Activated CD4-positive, alpha-beta T cell treated with anti-CD3 and anti-CD28 coated beads, Interleukin-2, amount 50 U/mL, for 24 hours (primary cell): Measurements from ENCODE around the gene PORCN.

ENCODE experiments used
- DNase-seq, 2 donors: peaks; one replicate each; pipeline ENCODE4 v3.0.0-alpha.2; 2020; ENCODE audit warnings: low read depth in 1 of 2, low spot score in 1 of 2

Gene PORCN

DNA sequence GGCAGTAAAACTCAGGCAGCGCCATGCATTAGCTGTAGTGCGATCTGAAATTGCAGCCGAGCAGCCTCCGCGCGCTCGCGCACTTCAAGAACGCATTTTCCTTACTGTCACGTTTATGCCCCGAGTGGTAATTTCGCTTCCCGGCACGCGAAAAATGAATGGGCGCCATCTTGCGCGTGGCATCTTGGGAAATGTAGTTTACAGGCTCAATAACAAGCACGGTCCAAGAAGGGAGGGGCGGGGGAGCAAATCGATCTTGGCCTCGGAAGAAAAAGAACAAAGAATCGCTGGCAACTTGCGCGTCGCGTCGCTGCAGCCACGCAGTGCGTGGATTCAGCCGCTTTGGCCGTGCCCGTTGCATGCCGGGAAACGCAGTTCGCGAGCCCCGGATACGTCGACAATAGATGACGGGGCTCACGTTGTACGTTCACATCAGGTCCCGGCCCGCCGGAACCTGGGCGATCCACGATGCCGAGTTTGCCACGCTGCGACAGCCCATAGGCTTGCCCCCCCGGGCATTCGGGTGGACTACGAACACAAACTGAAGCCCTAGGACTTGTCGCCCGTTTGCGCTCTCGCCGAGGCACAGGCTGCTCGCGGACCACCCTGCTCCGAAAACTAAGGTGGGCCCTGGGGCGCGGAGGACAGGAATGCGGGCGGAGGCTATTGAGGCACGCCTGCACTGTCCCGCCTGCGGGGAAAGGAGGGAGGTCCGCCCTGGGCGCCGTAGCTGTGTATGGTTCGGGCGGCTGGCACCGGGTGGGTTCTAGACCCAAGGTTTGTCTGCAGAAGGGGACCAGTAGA lies 32.8 kb upstream of the PORCN start, which contains the start of gene FTSJ1:
TSS of gene FTSJ1 (plus strand) at position 426 of the 804 bp plus-strand sequence. CDS start 1,849 bp downstream, outside the sequence.
- DNase-seq: peak; percentile 56 to 85

DNA sequence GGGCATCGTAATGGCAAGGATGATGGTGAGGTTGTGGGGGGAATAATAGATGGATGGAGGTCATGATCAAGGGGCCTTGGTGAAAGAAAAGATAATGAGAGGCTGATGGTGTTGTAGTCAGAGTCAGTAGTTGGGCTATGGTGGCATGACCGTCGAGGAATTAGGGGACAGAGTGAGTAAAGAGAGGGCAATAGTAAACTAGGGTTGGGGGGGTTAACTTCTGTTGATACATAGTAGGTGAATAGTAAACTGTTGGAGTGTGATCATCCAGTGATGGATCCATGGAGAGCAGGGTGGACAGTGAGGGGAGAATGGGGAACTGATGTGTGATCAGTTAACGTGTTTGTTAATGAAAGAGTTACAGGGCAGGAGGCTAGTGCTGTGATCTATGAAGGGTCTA lies 31.9 kb upstream of the PORCN start:
- DNase-seq: no peak

DNA sequence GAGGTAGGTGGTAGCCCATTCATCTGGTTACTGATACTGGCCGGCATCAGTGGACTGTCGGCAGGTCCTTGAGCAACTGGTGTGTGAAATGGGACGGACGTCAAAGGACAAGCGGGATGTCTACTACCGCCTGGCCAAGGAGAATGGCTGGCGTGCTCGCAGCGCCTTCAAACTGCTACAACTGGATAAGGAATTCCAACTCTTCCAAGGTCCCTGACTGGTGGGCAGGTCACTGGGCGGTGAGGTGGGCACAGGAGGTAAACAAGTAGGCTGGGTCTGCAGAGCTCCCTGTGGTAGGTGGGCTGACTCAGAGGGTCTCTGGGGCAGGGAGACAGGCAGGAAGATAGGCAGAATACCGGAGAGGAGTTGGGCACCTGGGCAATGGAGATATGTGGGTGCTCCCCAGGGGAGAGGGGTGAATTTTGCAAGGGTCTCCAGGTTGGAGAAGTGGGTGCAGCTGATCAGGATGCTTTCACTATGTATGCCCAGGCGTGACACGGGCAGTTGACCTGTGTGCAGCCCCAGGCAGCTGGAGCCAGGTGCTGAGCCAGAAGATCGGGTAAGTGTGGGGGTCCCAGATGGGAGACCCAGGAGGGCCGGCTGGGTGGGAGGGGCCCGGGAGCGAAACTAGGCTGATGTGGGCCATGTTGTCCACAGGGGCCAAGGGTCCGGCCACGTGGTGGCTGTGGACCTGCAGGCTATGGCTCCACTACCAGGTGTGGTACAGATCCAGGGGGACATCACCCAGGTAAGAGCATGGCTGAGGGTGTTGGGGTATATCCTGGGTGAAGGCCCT lies 30.6 kb upstream of the PORCN start:
- DNase-seq: no peak

DNA sequence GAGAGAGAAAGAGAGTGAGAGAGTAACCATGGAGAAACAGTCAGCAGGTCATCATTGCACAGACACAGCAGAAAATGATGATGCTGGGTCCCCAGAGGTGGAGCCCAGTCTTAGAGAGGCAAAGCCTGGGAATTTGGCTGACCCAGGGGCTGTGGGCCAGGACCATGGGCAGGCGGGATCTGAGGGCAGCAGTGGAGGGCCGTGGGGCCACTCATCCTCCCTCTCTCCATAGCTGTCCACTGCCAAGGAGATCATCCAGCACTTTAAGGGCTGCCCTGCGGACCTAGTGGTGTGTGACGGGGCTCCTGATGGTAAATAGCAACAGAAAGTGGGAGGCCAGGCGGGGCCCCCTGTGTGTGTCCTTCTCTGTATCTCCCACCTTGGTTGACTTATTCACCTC lies 30.0 kb upstream of the PORCN start:
- DNase-seq: no peak

DNA sequence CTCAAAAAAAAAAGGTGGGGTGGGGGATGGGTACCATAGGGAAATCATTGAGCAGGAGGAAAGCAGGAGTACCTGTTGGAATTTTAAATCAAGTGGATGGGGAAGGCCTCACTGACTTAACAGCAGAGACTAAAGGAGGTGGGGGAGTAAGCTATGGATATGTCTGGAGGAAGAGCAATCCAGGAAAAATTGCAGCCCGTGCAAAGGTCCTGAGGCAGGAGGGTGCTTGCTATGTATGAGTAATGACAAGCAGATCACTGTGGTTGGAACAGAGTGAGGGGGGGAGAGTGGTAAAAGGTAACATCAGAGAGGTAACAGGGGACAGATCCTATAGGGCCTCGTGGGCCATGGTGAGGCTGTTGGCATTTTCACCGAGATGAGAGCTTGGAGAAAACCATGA lies 28.6 kb upstream of the PORCN start:
- DNase-seq: no peak

DNA sequence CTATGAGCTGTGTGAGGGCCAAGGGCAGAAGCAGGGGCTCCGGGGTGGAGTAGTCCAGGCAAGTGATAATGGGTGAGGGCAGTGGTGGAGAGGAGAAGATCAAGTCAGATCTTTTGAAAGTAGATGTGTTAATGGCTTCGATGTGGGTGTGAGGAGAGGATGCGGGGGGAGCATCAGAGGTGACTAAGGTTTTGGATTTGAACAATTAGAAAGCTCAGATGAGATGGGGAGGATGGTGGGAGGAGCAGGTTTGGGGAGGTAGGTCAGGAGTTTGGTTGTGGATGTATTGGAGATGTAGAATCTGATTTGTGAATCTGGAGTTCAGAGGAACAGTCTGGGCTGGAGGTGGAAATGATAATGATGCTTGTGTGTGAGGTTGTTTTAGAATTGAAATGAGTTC lies 28.2 kb upstream of the PORCN start:
- DNase-seq: no peak

DNA sequence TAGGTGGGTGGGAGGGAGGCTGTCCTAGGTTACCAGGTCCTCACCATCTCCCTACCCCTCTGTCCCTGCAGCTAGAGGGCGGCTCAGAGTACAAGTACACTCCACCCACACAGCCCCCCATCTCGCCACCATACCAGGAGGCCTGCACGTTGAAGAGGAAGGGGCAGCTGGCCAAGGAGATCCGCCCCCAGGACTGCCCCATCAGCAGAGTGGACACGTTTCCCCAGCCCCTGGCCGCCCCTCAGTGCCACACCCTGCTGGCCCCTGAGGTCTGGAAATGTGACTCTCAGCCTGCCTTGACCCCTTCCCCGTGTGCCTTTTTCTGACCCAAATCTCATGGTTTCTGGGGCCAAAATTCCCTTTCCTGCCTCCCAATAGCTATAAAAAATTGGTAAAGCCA lies 26.3 kb upstream of the PORCN start:
- DNase-seq: no peak

DNA sequence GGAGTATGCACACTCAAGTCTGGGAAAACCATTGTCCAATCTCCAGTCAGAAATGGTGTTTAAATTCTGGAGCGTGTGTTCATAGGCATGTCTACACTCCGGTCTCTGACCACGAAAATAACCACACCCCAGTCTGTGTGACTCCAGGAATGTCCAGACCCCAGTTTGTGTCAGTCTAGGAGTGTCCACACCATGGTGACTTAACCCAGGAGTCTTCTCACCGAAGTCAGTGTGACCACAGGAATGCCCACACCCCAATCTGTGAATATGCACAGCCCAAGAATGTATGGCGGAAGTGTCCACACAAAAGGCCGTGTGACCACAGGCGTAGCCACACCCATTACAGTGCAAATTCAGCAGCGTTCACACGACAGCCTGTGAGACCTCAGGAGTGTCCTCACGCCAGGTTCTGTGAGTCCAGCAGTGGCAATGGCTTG lies 21.4 kb upstream of the PORCN start:
- no peak for DNase-seq

DNA sequence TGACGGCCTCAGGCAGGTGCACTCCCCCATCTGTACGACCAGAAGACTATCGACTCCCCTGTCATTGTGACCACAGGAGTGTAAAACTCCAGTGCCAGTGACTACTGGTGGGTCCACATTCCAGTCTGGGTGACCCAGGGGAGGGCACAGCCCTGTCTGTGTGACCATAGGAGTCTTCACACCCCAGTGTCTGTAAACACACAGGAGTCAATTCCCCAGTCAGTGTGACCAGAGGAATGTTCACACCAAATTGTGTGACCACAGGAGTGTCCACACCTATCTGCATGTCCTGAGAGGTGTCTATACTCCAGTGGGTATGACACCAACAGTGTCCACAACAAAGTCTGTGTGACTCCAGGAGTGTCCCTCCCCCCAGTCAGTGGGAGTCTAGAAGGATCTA lies 20.8 kb upstream of the PORCN start:
- no peak for DNase-seq

DNA sequence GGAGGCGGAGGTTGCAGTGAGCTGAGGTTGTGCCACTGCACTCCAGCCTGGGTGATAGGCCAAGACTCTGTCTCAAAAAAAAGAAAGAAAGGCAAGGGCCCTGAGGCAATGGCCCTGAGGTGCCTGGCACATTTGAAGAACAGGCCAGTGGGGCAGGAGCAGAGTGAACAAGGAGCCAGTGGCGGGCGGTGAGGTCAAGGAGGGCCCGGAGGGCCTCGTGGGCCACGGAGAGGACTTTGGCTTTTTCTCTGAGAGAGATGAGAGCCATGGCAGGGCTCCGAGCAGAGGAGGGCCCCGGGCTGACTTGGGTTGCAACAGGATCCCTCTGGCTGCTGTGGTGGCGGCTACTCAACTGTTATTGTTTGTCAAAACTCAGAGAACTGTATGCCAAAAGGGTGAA lies 19.5 kb upstream of the PORCN start:
- DNase-seq: no peak

DNA sequence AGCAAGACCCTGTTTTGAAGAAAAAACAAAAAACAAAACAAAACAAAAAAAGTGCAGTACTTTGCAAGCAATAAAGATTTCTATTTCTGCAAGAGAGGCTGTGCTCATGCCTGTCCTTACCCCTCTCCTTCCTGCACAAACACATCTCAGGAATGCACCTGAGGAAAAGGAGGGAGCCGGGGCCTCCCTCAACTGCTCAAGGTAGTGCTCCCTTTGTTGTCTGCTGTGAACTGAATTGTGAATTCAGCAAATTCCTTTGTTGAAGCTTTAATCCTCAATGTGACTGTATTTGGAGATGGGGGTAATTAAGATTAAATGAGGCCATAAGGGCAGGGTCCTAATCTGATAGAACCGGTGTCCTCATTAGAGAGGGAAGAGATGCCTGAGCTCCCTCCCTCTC lies 18.9 kb upstream of the PORCN start:
- DNase-seq: no peak

DNA sequence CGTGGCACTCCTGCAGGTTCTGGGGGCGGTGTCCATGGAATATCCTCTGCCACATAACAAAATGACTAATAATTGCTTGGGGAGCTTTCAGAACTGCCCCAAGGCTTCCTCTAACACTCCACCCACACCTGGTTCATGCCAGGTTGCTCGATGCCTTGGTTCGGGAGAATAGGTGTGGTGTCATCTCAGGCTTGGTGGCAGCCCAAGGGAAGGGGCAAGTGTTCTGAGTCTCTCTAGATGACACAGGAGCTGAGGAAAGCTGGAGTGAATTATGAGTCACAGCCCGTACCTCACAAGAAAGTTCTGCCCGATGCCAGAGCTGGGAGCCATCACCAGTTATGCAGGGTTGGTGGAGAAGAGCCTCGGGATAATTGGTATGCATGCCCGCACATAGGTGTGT lies 18.1 kb upstream of the PORCN start:
- DNase-seq: no peak

DNA sequence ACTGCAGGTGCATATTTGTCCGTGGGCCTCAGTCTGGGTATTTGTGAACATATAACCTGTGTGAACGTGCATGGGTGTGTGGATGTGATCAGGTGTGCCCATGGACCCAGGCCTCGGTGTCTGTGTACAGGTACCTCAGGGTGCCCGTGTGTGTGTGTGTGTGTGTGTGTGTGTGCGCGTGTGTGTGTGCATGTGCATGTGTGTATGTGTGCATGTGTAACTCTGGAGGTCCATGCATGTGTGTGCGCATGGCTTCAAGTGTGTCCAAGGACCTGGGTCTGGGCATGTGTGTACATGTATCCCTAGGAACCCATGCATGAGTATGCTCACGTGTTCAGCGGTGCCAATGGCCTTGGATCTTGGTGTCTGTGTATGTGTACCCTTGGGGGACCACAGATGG lies 17.0 kb upstream of the PORCN start:
- no peak for DNase-seq

DNA sequence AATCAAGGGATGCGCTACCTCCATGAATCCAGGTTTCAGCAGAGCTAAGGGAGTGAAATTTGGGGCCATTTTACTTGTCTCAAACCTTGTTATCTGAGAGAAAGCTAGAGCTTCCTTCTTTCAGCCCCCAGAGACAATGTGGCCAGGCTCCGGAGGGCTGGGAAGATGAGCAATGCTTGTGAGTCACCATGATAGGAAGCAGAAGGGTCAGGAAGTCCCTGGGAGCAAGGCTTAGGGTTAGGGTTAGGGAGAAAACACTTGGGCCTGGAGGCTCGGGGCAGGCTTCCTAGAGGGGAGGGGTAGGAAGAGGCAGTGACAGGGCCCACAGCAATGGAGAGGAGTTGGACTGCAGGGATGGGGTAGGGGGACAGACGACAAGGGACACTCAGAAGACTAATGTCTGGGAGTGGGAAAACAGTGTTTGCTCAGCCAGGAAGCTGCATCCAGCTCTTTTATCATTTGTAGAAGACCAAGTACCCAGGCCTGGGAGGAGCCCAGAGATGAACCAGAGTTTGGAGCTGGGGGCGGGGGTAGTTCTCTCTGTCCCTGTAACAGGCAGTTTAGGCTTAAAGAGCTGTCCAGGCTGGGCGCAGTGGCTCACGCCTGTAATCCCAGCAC lies 16.4 kb upstream of the PORCN start:
- no peak for DNase-seq

DNA sequence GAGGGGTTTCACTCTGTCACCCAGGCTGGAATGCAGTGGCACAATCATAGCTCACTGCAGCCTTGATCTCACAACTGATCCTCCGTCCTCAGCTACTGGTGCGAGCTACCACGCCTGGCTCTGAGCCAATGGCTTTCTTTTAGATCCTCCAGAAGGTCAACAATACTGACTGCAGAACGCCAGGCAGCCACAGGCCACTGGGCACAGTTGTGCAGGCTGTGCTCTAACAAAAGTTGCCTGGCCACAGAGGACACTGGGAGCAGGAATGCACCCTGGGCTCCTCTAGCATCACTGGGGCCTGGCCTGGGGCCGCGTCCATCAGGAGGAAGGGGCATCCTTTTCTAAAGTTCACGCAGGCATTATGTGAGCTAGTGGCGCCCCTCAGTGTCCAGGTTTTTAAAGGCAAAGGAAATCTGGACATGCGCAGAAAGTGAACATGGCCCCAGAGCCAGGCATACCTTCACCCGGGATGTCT lies 14.9 kb upstream of the PORCN start:
- no peak for DNase-seq

DNA sequence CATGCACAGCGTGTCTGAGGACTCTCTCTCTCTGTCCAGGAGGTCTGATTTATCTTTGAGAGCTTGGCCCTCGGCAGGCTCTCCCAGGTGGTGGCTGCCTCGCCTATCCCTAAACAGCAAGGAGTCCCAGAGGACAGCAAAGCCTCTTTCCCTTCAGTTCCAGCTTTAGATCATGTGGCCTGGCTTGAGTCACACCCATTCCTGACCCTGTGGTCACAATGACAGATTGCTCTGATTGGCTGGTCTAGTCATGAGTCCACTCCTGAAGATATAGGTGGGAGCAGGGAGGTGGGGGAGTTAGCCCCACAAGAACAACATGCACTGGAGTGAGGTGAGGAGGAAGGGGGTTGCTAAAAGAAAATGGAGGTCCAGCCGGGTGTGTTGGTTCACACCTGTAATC lies 12.1 kb upstream of the PORCN start:
- no peak for DNase-seq

DNA sequence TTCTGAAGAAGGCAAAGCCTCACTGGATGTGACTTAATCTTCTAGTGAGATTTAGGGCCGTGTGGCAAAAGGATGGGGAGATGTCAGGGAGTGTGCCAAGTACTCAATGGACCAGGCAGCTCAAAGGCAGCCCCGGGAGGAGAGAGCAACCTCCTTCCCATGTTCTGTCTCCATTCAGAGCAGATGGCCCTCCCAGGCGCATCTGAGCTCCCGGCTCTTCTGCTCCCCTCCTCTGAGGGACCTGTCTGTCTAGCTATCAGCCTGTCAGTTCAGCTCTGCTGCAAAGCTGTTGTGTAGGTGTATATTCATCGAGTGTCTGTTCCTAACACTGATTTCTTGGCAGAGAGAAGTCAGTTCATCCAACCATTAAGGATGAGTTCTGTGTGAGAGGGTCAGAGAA lies 10.9 kb upstream of the PORCN start:
- no peak for DNase-seq

DNA sequence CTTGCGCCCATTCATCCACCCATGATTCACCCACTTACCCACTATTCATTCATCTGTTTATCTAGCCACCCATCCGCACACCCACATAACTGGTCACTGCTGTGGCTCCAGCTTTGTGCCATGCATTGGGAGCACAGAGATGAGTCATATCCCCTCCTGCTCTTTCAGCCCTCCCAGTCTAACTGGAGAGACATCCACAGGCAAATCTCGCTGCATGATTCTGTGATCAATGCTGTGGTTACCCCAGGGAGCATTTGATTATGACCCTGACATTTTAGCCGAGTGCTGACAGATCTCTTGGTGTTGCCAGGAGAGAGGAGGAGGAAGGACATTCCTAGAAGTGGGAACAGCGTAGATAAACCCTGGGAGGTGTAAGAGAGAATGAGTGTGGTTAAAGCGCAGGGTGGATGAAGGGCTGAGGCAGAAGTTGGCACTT lies 10.4 kb upstream of the PORCN start:
- no peak for DNase-seq

DNA sequence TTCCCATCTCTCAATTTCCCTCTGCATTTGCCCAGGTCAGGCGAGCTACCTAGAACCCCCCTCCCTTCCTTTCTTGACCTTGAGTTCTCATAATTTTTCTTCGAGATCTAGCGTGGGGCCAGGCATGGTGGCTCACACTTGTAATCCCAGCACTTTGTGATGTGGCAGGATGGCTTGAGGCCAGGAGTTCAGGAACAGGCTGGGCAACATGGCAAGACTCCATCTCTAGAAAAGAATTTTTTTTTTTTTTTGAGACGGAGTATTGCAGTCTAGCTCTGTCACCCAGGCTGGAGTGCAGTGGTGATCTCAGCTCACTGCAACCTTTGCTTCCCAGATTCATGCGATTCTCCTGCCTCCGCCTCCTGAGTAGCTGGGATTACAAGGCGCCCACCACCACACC lies 4.5 kb upstream of the PORCN start:
- DNase-seq: no peak

DNA sequence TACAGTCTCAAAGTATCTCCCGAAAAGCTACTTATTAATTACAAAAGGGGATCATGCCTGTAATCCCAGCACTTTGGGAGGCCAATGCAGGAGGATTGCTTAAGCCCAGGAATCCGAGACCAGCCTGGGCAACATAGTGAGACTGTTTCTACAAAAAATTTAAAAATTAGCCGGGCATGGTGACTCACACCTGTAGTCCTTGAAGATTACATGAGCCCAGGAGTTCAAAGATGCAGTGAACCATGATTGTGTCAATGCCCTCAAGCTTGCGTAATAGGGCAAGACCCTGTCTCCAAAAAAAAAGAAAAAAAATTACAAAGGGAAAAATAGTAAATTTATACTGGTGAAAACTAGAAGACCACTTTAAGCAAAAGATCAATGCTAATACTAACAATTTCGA lies 3.3 kb upstream of the PORCN start:
- DNase-seq: no peak

DNA sequence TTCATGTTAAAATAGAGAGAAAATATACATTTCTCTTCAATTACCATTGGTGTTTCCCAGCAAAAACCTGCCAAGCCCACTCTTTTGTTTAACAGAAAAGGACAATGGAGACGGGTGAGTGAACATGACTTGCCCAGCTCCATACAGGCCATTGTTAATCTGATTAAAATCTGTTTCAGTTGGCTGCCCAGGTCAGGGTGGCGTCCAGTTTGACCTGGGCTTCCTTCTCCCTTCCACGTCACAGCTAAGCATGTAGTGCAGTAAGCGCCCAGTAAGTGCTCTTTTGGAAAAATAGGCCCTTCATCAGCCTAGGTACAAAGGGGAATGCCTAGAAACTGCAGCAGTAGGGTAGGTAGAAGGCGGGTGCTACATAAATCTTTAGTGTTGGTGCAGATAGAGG lies 1.5 kb upstream of the PORCN start:
- no peak for DNase-seq

DNA sequence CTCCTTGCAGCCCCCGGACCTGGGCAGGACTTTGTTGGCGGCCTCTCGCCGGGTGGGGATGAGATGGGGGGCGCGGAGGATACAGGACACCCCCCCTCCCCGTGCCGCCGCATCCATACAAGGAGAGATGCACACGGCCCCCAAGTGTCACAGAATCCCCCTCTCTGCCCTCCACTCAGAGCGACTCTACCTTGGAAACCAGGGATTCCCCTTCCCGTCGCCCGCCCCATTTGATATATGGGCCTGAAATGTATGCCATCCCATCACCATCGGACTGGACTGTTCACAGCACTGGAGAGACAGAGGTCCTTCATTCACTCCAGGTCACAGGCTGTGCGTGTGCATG lies 426 bp downstream of the PORCN start:
- DNase-seq: no peak
